ENCODE measurements around the gene WIPF1.

GRCh38 chr2:174574657-174575056 is 22.9 kb downstream of the WIPF1 start:
- TF ChIP-seq CTCF (IDR thresholded peaks at IDR 0.05) (no peak), POLR2A (IDR thresholded peaks at IDR 0.05) (no peak)

Measured in esophagus squamous epithelium (tissue), 4 donors.